ENCODE measurements around the gene RNF121.

Gene RNF121

DNA sequence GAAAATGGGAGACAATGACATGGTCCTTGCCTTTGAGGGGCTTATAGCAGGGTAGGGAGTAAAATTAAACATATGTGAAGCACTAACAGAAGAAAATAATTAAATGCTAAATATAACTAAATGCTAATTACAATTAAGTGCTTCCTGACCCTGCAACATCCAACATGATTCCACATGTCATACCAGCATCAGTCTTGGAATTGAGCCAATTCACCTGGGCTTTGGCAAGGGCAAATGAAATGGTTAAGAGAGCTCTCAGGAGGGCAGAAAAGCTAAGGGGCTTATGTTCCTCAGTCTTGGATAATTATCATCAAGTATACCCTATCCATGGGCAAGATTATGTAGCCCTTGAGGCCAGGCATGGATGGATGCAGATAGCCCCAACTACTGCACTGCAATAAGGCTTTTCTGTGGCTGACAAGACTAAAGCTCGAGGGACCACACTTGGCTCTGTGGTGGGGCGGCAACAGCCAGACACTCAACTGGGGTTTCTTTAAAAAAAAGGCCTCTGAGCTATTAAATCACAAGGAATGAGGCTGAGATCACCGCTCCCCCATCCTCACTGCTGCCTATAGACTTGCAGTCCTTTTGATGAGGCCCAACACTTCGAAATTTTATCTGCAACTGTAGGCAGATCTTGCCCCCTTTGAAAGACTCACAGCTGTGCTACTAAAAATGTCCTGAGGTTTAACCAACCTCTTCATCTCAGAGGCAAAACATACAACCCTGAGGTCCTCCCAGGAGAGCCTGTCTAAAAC is 108.9 kb downstream of the RNF121 start:
- DNase-seq (ENCODE audit: low read depth, low spot score) = no peak

DNA sequence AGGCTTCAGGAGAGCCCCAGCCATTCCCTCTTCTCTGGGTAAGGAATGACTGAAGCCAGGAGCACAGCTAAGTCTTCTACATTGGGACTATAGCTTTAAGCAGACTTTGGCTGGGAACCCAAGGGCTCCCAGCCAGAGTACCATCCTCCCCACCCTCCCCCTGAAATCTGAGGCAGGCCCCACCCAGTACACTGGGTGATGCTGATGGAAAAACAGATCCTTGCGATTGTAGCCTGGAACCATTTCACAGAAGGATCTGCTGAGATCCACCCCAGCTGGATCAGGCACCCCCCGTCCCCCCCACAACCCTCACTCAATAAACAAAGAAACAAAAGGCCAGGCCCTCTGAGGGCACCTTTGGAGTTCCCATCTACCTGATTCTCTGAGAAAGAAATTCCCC is 109.6 kb downstream of the RNF121 start:
- no peak for DNase-seq (ENCODE audit: low read depth, low spot score)

DNA sequence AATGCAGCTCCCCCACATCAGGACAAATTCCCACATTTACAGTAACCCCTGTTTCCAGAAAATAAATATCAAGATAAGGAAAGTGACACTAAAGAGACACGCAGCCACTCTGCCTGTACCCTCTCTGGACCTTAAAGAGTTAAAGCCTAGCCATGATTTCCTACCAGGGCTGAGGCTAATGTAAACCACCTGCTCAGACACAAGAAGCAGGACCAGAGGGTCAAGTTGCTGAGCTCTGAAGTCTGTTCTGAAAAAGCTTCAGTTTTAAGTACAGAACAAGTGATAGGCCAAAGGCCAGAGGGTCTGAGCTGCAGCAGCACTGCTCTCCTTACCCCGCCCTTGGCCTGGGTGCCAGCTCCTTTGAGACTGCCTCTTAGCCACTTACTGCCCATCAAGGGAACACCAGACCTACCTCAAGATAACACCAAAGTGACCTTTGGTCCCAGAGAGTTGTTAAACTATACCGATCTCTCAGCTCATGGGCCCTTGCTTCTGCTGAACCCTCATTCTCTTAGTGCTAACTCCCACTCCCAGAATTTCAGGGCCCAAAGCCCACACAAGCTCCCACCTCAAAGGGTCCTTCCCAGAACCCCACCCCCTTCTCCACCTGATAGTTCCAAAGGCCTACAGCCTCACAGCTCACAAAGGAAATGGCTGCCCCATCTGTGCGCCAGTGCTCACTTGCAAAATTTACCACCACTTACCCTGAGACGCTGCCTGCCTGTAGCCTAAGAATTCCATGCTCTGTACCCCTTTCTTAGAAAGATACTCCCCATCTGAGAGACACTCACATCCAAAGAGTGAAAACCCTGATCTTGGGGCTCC is 110.4 kb downstream of the RNF121 start:
- no peak for DNase-seq (ENCODE audit: low read depth, low spot score)

DNA sequence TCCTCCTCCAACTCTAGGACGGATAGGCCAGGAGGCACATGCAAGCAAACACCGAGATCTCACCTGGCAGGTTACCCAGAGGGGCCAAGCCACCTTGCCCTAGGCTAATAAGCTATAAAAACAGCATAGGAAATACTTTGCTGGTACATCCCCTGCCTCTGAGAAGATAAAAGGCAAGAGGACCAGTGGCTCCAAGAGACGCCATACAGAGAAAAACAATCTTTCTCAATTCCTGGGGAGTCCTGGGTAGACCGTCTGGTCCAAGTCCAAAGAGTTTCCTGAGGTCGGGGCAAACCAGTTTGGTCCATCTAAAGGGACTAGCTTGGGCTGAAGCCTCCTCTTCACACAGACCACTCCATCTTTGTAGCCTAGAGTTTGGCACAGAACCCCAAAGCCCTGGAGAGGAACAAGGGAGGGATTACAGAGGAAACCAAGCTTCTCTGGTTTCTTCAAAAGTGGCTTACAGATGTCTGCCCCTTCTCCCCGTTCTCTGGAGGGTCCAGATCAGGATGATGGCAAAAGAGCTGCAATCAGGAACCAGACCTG is 111.1 kb downstream of the RNF121 start:
- DNase-seq (ENCODE audit: low read depth, low spot score) = no peak

DNA sequence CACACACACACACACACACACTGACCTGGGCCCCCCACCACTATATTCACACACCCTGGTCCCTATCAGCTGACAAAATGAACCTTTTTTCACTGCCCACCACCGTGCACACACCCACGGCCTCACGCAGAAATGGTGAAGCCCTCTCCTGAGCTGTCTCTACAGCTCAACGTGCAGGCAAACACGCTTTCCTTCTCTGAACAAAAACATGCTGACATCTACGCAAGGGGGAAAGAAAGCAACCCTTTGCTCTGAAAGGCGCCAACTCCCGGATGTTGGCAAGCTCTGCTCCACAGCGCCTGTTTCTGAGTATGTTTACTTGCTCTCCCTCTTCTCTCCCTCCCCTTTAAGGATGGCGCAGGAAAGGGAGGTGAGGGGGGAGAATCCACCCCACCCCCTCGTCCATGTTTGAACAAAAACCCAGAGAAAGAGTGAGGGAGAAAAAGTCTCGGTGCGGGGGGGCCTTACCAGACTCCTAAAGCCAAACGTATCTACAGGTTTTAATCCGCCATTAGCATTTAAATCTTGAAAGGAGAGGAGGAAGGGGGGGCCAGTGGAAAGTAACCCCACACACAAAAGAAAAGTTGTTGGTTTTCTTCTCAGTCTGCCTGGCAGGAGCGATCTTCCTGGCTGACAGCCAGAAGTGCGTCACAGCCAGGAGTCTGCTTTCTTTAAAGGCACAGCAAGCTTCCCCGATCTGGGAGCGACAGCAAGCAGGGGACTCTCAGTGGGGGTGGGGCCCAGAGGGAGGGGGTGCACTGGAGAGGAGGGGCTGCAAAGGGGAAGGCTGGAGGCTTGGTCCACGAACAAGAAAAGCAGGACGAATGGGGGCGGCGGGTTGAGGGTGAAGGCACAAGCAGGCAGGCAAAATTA is 111.9 kb downstream of the RNF121 start:
- peak; percentile 61 for DNase-seq (ENCODE audit: low read depth, low spot score)

- DNase-seq (ENCODE audit: low read depth, low spot score) = no peak
Measured at GRCh38 chr11:72041364-72042063, 112.7 kb downstream of the RNF121 start.

DNA sequence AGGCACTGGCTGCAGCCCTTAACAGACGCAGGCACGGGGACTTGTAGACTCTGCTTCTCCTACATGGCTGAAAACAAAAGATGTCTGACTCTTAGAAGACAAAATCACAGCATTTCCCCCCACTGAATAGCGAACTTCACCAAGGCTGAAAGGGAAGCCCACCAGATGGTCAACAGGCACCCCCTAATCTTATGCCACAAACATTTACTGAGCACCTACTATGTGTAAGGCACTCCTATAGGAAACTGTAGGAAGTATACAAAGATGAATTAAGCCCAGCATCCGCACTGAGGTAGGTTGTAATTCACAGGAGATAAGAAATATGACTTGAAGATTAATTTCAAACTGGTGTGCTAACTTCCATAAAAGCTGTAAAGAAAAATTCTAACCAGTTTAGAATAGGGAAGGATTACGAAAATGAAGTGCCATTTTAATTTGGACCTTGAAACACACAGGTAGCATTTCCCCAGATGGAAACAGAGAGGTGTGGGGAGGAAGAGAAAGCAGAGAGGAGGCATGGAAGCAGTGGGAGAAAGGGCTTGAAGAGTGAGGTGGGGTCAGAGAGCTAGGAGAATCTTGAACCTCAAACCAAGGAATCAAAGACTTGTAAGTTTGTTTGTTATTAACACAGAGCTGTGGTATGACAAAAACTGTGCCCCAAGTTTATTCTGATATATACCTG is 113.4 kb downstream of the RNF121 start:
- DNase-seq (ENCODE audit: low read depth, low spot score) = no peak

DNA sequence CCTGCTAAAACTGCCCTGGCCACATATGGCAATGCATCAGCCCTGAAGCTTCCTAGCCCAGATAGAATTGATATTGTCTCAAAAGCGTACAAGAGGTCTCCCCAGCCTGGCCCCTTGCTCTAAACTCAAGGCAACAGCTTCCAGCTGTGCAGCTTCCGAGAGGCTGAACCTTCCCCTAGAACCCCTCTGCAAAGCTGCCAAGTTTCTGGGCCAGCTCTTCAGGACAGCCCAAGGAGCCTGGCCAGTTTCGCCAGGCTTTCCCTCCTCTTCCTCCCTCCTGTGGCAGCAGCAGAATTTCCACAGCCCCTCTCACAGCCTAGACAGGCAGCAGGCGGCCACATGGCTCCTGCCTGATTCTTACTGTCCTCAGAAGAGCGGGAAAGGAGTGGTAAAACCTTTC is 117.0 kb downstream of the RNF121 start:
- DNase-seq (ENCODE audit: low read depth, low spot score) = no peak

Measured in activated naive CD8-positive, alpha-beta T cell treated with anti-CD3 and anti-CD28 coated beads, Interleukin-2, amount 50 U/mL, for 16 hours (primary cell).